22Rv1 (cell line): ENCODE results near the gene PPBP.
"Not testable (repeated sequence)": the region's sequence is repeated elsewhere in the genome, so short reads cannot be mapped to it uniquely, and the experiment has no call there.

Experiments used
- H3K27ac ChIP-seq: fragments of 450-650 bp; 2 replicates; pipeline ENCODE4 v1.5.1; 2017
- ZFX ChIP-seq: fragments of 450-650 bp; IDR thresholded peaks from 2 replicates; pipeline ENCODE4 v1.6.1; 2017; ENCODE audit warnings: antibody characterized with exemption, borderline replicate concordance
- TF ChIP-seq, protein P1 (sequence below): fragments of 450-650 bp; IDR thresholded peaks from 2 replicates; pipeline ENCODE4 v1.5.1; 2017; ENCODE audit warnings: mild to moderate bottlenecking

PPBP gene

DNA sequence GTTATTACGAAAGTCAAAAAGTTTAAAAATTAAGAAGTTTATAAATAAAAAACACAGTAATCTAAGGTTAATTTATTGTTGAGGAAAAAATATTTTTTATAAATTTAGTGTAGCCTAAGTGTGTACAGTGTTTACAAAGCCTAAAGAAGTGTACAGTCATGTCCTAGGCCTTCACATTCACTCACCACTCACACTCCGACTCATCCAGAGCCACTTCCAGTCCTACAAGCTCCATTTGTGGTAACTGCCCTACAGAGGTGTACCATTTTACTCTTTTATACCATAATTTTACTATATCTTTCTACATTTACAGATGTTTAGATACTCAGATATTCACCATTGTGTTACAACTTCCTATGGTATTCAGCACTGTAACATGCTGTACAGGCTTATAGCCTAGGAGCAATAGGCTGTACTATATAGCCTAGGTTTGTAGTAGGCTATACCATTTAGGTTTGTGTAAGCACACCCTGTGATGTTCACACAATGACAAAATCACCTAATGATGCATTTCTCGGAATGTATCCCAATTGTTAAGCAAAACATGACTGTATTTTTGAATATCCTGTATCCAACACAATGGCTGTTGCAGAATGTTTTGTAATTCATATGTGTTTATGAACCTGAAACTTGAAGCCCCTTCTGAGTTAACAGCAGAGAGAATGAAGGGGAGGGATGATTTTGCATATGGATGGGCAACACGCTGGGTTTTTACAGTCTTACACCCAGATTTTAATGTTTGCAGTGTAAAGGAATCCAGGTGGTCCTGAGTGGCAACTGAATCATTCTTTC is 3.1 kb downstream of the PPBP start:
- H3K27ac ChIP-seq, result no peak overlapping the region
- no peak for TF ChIP-seq ZFX
- TF ChIP-seq, protein P1, sequence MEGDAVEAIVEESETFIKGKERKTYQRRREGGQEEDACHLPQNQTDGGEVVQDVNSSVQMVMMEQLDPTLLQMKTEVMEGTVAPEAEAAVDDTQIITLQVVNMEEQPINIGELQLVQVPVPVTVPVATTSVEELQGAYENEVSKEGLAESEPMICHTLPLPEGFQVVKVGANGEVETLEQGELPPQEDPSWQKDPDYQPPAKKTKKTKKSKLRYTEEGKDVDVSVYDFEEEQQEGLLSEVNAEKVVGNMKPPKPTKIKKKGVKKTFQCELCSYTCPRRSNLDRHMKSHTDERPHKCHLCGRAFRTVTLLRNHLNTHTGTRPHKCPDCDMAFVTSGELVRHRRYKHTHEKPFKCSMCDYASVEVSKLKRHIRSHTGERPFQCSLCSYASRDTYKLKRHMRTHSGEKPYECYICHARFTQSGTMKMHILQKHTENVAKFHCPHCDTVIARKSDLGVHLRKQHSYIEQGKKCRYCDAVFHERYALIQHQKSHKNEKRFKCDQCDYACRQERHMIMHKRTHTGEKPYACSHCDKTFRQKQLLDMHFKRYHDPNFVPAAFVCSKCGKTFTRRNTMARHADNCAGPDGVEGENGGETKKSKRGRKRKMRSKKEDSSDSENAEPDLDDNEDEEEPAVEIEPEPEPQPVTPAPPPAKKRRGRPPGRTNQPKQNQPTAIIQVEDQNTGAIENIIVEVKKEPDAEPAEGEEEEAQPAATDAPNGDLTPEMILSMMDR, result no peak

DNA sequence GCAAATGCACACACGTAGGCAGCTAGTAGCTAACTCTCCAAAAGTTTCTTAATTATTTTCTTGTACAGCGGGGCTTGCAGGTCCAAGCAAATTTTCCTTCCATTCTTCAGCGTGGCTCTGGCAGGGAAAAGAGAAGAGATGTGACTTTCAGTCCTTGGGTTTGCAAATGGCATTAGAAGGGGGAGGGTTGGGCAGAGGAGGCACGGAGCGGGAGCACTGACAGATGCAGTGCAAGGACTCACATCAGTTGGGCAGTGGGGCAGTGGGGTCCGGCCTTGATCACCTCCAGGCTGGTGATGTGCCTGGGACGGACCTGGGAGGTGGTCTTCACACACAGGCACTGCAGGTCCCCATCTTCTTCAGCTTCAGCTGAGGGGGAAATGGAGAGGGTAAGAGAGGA is 6.8 kb downstream of the PPBP start:
- not testable (repeated sequence) for H3K27ac ChIP-seq

DNA sequence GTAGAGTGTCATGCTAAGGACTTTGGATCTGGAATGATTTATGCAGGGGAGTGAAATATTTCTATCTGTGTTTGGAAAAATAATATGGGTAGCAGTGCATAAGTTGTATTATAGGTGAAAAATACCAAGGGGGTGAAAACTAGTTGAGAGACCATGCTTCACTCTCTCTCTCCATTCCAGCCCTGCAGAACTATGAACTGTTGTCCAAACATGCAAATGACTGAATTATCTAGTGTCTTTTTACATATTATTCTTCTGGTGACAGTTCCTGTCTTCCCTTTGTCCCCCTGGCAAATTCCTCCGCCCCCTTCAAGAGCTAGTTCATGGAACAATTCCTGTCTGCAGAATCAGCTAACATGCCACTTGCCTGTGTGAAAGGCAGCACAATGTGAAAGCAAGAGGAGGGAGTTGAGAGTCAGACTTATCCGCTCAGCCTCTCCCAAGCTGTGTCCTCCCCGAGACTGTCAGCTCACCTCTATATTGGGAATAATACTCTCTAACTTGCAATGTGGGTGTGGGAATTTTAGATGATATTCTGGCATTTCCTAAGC is 8.5 kb downstream of the PPBP start:
- TF ChIP-seq, protein P1, result no peak
- no peak for TF ChIP-seq ZFX
- no peak overlapping the region for H3K27ac ChIP-seq

DNA sequence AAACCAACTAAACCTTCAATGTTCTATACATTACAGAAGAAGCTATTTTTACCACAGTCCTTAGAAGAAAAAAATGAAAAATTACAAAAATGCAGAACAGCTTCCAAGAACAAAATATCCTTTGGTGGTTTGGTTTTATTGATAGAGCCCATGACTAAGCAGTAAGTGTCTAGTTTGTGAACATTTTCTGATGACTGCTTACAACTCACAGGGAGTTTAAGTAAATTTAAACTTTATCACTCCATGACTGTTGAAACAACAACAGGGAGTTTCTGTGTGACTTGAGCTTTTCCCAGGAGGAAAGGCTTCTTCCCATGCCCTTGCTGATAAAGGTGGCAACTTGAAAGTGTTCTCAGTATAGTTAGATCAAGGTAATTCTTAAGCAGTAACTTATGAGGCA is 9.1 kb downstream of the PPBP start:
- TF ChIP-seq ZFX, result no peak
- TF ChIP-seq, protein P1, result no peak
- H3K27ac ChIP-seq, result no peak overlapping the region

DNA sequence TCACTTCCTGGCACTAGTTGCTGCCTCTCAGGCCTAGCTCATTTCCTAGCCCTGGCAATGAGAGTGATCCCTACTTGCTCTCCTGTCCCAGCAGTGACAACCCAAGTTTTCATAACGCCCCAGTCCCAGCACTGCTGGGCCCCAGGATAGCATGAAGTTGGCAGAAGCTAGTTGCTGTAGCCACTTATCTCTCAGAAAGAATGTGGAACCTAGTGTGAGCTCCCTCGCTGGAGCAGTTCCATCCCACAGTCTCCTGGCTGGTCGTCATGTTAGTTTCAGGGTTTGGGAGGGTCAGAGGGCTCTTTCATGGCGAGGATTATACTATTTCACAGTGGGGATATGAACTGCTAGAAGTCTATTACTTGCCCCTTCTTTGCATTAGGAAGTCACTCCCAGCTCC is 11.3 kb downstream of the PPBP start:
- TF ChIP-seq, protein P1, result no peak
- TF ChIP-seq ZFX, result no peak
- no peak overlapping the region for H3K27ac ChIP-seq

DNA sequence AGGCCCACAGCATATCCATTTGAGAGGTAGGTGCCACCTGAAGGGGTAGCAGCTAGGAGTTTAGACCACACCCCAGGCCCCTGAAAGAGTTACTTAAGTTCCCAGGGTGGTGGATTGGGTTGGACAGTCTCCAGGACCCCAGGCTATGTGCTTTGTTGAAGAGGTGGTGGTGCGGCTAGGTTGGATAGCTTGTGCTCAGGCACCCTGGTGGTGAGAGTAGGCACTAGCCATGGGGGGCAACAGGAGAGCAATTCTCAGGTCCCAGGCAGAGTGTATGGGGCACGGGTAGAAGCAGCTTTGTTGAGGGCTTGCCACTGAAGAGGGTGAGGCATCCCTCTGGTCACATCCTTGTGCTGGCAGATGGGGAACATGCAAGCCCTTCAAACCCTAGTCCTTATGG is 11.8 kb downstream of the PPBP start:
- no peak overlapping the region for H3K27ac ChIP-seq
- TF ChIP-seq ZFX, result no peak
- TF ChIP-seq, protein P1, result no peak

DNA sequence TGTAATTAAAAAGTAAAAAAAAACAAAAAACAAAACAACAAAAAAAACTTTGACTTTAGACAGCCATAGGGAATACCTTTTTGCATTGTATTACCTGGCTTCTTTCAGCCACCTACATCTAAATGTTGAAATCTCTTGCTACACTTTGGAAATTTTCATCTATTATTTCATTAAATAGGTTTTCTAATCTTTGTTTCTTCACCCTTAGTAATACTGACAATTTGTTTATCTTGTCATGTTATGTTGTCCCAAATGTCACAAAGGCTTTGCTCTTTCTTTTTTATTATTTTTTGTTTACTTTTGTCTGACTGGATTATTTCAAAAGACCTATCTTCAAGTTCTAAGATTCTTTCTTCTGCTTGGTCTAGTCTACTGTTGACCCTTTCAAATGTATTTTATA is 13.6 kb downstream of the PPBP start:
- TF ChIP-seq, protein P1, result no peak
- no peak for TF ChIP-seq ZFX
- no peak overlapping the region for H3K27ac ChIP-seq

DNA sequence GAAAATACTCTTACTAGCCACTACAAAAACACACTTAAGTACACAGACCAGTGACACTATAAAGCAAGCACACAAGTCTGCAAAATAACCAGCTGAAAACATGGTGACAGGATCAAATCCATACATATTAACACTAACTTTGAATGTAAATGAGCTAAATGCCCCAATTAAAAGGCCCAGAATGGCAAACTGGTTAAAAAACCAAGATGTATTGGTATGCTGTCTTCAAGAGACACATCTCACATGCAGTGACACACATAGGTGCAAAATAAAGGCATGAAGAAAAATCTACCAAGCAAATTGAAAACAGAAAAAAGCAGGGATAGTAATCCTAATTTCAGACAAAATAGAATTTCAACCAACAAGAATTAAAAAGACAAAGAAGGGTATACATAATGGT is 17.0 kb downstream of the PPBP start:
- H3K27ac ChIP-seq, result no peak overlapping the region
- TF ChIP-seq, protein P1, result no peak
- TF ChIP-seq ZFX, result no peak
